HT-29 (cell line): ENCODE results near the gene BLTP2. TPM values are rescaled to one million over a fixed set of nuclear protein-coding genes. Genes with fewer than 3 reads are reported as not detected.
A peak's percentile ranks its signal among the peaks of the same experiment; 100 is the strongest.

Experiments used
- DNase-seq: peaks from one replicate; pipeline ENCODE4 v3.0.0-alpha.2; 2015; ENCODE audit warnings: low spot score
- total RNA-seq: library from RNA; depleted of rRNA; stranded (reverse); fragments of >200 nt; shearing (Covaris generic); gene quantifications from 2 replicates; pipeline ENCODE4 v1.2.3, GENCODE V29; 2014; rRNA removed

BLTP2 gene
- total RNA-seq, 1 experiment from 2014 or later: 129 TPM

DNA sequence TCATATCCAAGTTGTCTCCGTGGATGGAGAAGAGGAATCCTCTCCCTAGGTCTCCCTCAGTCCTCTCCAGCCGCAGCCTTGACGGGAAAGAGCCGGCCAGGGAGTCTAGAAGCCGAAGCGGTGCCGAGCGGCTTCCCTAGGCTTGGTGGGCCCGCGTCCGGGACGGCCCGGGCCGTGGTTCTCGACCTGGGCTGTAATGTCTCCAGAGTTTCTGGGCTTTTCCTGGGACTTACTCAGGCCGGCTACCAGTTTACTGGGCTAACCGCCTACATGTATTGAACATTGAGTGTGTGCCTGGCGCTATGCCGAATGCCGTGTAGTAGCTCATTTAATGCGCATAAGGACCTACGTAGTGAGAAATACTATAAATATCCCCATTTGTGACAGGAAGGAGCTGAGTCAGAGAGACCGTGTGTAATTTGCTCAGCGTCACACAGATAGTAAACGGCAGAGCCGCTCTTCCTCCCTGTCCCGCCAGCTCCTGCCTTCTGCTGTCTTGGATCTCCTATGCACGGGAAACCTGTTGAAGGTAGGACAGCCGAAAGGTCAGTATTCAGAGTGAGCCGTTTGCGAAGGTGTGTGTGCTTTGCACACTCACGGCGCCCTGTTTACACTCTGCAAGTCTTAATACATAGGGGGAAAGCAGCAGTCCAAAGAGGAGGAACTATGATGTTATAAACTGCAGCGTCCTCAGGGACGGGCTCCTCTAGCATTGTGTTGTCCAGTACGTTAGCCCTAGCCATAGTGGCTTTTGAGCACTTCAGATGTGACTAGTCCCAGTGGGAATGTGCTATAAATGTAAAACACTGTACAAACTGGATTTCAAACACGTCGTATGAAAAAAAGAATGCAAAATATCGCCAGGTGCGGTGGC, 45.4 kb downstream of the BLTP2 start:
- DNase-seq: peak; percentile 83

- DNase-seq: peak; percentile 95
Measured at GRCh38 chr17:28598799-28599310, 46.1 kb downstream of the BLTP2 start, which contains the start of gene SPAG5. SPAG5 (minus strand) TSS chr17:28599025; CDS start chr17:28598946, 79 bp downstream.

- DNase-seq: no peak
Measured at GRCh38 chr17:28598389-28598788, 46.6 kb downstream of the BLTP2 start.

DNA sequence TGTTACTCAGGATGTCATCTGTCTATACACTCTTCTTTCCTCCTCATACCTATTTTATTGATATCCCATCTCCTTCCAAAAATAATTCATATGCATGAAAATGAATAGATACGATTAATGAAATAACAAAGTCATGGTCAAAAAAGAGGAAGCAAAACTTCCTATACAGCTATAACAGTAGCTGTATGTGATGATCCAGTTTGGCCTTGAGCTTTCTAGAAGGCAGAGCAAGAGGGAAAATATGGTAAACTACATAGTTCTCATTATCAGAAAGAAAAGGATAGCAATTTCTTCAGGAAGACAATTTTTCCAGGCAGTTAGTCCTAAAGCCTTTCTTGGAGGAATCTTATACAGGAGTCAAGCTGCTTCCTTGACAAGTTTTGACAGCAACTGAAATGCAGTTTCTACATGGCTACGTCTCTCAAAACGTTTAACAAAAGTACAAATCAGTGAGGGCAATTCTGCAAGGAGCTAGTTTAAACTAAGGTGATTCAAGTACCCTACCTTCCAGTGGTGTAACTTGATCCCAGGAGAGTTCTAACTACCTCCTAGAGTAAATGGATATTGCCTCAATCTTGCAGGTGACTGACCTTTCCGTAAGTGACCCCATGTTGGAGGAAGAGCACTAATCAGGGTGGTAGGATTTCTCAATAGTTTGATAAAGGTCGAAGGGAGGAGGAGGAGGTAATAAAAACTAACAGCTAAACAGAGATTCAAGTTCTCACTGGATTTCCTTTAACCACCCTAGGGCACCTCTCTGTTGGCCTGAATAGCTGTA, 47.2 kb downstream of the BLTP2 start:
- no peak for DNase-seq

Other genes starting within 250 kb of the BLTP2 start
- gene SLC46A1, start 238.9 kb downstream of the BLTP2 start, total RNA-seq: 5.0 and 5.1 TPM in 2 replicates
- gene SLC13A2, start 171.5 kb downstream of the BLTP2 start, total RNA-seq: not detected in 2 replicates
- gene FOXN1, start 138.8 kb downstream of the BLTP2 start, total RNA-seq: not detected in 2 replicates
- 28.9 and 36.7 TPM in 2 replicates for gene UNC119, start 92.5 kb downstream of the BLTP2 start, total RNA-seq
- 62.5 and 65.8 TPM in 2 replicates for gene PIGS, start 73.6 kb downstream of the BLTP2 start, total RNA-seq
- gene ALDOC, start 68.3 kb downstream of the BLTP2 start, total RNA-seq: 43.5 and 46.9 TPM in 2 replicates
- 62.5 and 71.2 TPM in 2 replicates for gene SPAG5, start 46.1 kb downstream of the BLTP2 start, total RNA-seq
- 11.1 and 12.1 TPM in 2 replicates for gene RSKR, start 31.0 kb downstream of the BLTP2 start, total RNA-seq
- gene SDF2, start 16.7 kb upstream of the BLTP2 start, total RNA-seq: 50.7 and 52.6 TPM in 2 replicates
- 48.1 and 57.9 TPM in 2 replicates for gene SUPT6H, start 17.0 kb upstream of the BLTP2 start, total RNA-seq
- 1.7 and 3.8 TPM in 2 replicates for gene PROCA1, start 66.7 kb upstream of the BLTP2 start, total RNA-seq
- 0.97 TPM in 1 of 2 replicates, not detected in the other for gene RAB34, start 72.7 kb upstream of the BLTP2 start, total RNA-seq
- gene RPL23A, start 74.8 kb upstream of the BLTP2 start, total RNA-seq: 601 and 602 TPM in 2 replicates
- gene TLCD1, start 81.1 kb upstream of the BLTP2 start, total RNA-seq: 30.6 and 44.6 TPM in 2 replicates
- gene NEK8, start 83.6 kb upstream of the BLTP2 start, total RNA-seq: 13.9 and 15.0 TPM in 2 replicates
- 295 and 307 TPM in 2 replicates for gene TRAF4, start 98.9 kb upstream of the BLTP2 start, total RNA-seq
- 9.5 and 13.0 TPM in 2 replicates for gene FAM222B, start 197.6 kb upstream of the BLTP2 start, total RNA-seq
- 29.1 and 33.0 TPM in 2 replicates for gene ERAL1, start 209.9 kb upstream of the BLTP2 start, total RNA-seq